Measurements from ENCODE around the gene TPM3.
"Not testable (repeated sequence)": the region's sequence is repeated elsewhere in the genome, so short reads cannot be mapped to it uniquely, and the experiment has no call there.

The TPM3 gene

DNA sequence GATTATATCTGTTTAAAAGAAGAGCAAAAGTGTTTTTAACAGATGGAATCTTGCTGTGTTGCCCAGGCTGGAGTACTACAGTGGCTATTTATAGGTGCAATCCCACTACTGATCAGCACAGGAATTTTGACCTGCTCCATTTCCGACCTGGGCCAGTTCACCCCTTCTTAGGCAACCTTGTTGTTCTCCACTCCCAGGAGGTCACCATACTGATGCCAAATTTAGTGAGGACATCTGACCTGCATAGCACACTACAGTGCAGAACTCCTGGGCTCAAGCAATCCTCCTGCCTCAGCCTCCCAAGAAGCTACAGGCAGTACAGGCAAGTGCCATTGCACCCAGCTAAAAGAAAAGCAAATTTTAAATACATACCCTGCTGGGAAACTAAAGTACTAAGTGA, 25.7 kb downstream of the TPM3 start:
- DNase-seq (ENCODE audit: low spot score): no peak

DNA sequence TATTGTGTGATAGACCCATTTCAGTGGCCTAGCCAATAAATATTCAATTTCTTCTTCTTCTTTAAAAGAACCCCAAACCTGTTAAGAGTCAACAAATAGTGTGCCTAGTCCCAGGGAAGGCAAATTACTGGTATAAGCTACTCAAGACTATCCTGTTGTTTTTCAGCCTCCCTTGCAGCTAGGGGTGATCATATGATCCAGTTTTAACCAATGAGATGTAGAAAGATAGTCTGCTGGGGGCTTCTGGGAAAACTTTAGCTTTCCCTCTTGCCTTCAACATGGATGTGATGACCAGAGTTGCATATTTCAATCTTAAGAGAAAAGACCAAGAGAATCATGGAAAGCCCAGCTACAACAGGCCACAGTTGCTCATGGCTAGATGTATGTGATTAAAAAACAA, 32.3 kb downstream of the TPM3 start:
- DNase-seq (ENCODE audit: low spot score): no peak

DNA sequence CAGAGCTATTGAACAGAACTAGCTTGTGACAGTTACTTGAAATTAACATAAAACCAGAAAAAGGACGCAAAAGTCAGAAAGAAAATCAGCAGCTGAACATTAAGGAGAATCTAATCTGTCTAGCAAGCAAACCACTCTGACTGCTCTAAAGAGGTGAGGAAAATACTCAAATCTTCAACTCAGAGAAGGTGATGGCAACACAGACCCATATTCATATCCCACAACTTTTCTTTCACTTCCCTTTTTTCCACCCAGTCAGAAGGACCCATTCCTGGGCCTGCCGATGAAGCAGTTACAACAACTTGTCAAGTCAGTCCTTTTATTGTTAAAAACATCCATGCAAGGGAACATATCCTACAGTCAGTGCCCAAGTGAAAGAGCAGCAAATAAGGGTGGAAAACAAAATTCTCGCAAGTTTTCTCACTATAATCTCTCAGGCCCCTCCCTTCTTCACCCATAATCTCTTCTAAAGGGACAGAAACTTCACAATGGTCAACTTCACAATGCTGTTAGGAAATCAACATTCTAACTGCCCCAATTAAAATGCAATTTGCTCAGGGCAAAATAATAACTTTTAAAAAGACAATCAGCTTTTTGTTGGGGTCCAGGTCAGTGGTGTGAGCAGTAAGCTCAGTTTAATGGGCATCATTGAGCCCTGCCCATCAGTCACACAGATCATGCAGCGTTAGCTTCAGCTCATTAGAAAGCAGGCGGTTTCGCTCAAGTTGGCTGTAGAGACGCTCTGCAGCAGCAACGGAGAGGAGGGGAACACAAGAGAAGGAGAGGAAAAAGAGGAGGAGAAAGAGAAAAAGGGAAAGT, 33.4 kb downstream of the TPM3 start:
- DNase-seq (ENCODE audit: low spot score): no peak

DNA sequence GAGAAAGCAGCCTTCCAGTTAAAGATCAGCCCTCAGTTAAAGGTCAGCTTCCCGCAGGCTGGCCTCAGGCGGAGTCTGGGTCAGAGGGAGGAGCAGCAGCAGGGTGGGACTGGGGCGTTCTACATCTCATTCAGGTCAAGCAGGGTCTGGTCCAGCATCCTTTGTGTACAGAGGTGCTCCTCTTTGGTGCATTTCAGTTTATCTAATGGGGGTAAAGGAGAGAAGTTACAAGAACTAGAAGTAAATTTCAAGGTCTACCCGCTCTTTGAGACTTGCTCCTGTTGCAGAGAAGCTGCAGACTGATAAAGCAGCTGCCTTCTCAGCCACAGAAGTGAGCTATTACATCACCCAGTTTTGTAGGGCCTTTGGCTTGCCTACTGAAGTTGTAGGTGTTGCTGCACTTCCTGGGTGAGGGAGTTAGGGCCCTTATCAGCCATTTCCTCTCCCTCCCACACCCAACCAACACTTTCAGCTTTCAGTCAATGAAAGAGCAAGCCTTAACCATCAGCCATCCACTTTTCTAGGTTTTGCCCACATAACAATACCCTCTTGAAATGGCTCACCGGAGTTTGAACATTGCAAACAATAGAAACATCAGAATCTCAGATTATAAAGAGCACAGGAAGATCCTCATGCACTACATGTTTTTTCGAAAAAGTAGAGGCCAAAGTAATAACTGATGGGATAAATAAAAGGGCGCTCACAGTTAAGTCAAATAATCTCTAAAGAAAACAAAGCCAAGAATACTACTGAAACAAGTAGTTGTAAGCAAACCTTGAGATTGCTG, 34.2 kb downstream of the TPM3 start:
- DNase-seq (ENCODE audit: low spot score): no peak

GRCh38 chr1:154155251-154155650, 36.6 kb downstream of the TPM3 start:
- peak; percentile 35 for DNase-seq (ENCODE audit: low spot score)

DNA sequence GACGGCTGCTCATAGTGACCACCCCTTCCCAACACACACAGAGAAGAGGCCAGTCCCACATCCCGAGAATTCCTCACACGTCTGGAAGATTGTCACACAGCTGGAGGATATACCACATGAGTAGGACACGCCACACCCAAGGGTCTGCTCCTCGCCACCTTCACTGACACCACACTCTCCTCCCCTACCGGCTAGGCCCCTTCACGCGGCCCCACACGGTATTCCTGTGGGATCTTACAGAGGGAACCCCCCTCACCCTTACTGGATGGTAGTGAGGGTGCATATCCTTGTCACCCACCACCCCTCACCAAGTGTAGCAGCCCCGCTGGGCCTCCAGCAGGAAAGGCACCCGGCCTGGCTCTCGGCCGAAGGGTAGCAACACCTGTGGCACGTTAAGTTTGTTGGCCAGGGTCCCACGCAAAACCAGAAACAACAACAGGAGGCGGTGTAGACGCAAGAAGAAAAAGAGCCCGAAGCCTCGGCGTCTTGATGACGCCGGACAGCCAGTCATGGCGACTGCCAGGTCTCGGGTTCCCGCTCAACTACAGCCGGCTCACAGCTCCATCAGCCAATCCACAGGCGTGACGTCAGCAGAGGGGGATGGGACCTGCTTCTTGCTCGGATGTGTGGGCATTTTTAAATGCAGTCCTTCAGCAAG, 37.2 kb downstream of the TPM3 start, which contains the start of gene NUP210L:
Gene NUP210L (minus strand): TSS at position 540 of the 658 bp plus-strand sequence.
- DNase-seq (ENCODE audit: low spot score): peak; percentile 29

DNA sequence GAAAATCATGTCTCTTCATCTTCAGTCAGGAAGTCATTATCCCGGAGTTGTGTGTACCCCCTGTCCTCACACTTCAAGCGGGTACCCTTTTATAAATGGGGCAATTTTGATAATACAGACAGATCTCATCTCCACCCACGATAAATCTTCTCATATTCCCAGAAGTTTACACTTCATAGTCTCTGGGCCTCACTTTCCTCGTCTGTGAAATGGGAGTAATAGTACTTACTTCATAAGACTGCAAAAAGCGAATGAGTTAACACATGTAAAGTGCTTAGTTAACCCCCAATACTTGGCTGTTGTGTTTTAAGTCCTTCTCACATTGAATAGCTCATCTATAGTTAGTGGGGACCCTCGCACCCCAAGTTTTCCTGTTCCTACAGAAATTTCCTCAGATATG, 37.8 kb downstream of the TPM3 start:
- DNase-seq (ENCODE audit: low spot score): no peak

GRCh38 chr1:154151311-154151710, 40.6 kb downstream of the TPM3 start:
- peak; percentile 25 for DNase-seq (ENCODE audit: low spot score)

DNA sequence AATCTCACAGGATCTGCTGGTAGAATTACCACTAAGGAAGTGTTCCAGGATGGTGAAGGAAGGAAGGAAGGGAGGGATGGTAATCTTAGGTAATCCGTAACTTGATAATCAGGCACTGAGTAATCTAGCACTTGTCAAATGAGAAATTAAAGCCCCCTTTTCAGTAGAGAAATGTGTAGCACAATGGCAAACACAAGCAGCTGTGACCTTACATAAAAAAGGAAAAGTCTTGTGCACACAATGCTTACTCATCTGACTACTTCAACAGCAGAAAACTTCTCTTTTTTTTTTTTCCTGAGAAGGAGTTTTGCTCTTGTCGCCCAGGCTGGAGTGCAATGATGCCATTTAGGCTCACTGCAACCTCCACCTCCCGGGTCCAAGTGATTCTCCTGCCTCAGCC, 43.1 kb downstream of the TPM3 start:
- no peak for DNase-seq (ENCODE audit: low spot score)

- not testable (repeated sequence) for DNase-seq (ENCODE audit: low spot score)
Measured at GRCh38 chr1:154147505-154147904, 44.4 kb downstream of the TPM3 start.

- DNase-seq (ENCODE audit: low spot score): no peak
Measured at GRCh38 chr1:154145986-154146385, 45.9 kb downstream of the TPM3 start.

- DNase-seq (ENCODE audit: low spot score): no peak
Measured at GRCh38 chr1:154142358-154142757, 49.5 kb downstream of the TPM3 start.

- peak; percentile 27 for DNase-seq (ENCODE audit: low spot score)
Measured at GRCh38 chr1:154141240-154141639, 50.7 kb downstream of the TPM3 start.

DNA sequence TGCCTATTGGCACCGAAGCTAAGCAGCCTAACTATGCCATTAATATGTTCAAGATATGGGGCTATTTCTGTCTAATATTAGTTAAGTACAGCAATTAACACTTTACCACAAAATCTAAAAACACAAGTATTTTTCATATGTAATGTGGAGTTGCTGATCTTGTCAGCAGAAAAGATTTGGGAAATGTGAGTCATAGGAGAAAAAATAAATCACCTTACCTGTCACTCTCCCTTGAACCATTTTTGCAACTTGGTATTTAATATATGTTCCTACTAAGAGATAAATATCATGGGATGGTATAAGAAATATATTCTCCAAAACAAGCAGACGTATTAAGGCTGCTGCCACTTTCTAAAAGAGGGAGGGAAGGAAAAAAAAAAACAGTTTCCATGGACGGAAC, 54.0 kb downstream of the TPM3 start:
- no peak for DNase-seq (ENCODE audit: low spot score)

DNA sequence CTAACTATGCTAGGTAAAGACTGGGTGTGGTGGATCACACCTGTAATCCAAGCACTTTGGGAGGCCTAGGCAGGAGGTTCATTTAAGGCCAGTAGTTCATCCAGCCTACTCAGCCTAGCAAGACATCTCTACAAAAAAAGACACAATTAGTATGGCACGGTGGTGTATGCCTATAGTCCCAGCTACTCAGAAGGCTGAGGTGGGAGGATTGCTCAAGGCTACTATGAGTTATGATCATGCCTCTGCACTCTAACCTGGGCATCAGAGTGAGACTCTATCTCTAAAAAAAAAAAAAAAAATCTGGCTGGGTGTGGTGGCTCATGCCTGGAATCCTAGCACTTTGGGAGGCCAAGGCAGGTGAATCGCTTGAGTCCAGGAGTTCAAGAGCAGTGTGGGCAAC, 58.6 kb downstream of the TPM3 start:
- DNase-seq (ENCODE audit: low spot score): no peak

GRCh38 chr1:154129391-154129970, 62.4 kb downstream of the TPM3 start:
- DNase-seq (ENCODE audit: low spot score): no peak

DNA sequence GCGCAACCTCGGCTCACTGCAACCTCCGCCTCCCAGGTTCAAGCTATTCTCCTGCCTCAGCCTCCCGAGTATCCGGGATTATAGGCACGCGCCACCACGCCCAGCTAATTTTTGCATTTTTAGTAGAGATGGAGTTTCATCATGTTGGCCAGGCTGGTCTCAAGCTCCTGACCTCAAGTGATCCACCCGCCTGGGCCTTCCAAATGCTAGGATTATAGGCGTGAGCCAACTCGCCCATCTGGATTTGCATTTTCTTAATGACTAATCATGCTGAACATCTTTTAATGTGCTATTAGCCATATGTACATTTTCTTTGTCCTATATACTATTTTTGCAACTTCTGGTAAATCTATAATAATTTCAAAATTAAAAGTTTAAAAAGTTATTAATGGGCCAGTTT, 68.7 kb downstream of the TPM3 start:
- DNase-seq (ENCODE audit: low spot score): not testable (repeated sequence)

- DNase-seq (ENCODE audit: low spot score): no peak
Measured at GRCh38 chr1:154117642-154118041, 74.3 kb downstream of the TPM3 start.

DNA sequence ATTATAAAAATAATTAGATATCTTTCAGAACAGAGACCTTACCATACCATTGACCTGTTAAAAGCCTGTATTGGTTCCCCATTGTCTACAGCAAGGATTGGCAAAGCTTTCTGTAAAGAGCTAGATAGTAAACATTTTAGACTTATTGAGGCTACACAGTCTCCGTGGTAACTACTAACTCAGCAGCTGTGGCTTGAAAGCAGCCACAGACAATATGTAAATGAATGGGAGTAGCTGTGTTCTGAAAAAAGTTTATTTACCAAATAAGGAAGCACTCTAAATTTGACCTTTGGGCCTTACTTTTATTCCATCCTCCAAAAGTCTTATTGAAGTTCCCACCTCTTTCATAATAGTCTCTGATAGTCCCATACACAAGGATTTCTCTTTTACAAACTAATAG, 76.7 kb downstream of the TPM3 start:
- no peak for DNase-seq (ENCODE audit: low spot score)

Data from AG20443 (cell line).